Smooth muscle cell (in vitro differentiated cells): ENCODE results near the gene KLK6. TPM values are rescaled to one million over a fixed set of nuclear protein-coding genes. Genes with fewer than 3 reads are reported as not detected.

ENCODE experiments used
- DNase-seq: peaks from one replicate; lab custom pipeline; 2025; ENCODE audit not compliant: unreplicated experiment; lab: John Stamatoyannopoulos, UW
- H2AFZ ChIP-seq: fragments of 200-600 bp; sonication (generic); 2 replicates; pipeline ENCODE4 v1.6.0; 2016; ENCODE audit warnings: antibody characterized with exemption, low read depth, mild to moderate bottlenecking
- H3F3A ChIP-seq: fragments of 200-600 bp; sonication (generic); 2 replicates; pipeline ENCODE4 v1.6.0; 2017; ENCODE audit warnings: antibody characterized with exemption, low read depth
- H3K27ac ChIP-seq: fragments of 200-600 bp; sonication (generic); 2 replicates; pipeline ENCODE4 v1.5.1; 2016; ENCODE audit warnings: low read depth, mild to moderate bottlenecking
- H3K27me3 ChIP-seq: fragments of 200-600 bp; sonication (generic); 2 replicates; pipeline ENCODE4 v1.6.1; 2016; ENCODE audit warnings: low read depth, mild to moderate bottlenecking
- H3K36me3 ChIP-seq: fragments of 200-600 bp; sonication (generic); 2 replicates; pipeline ENCODE4 v1.5.1; 2016; ENCODE audit warnings: low read depth
- H3K4me1 ChIP-seq: fragments of 200-600 bp; sonication (generic); 2 replicates; pipeline ENCODE4 v1.5.1; 2016; ENCODE audit warnings: low read depth
- H3K4me2 ChIP-seq: fragments of 200-600 bp; sonication (generic); 2 replicates; pipeline ENCODE4 v1.6.0; 2016; ENCODE audit warnings: mild to moderate bottlenecking
- H3K4me3 ChIP-seq: fragments of 200-600 bp; sonication (generic); 2 replicates; pipeline ENCODE4 v1.5.1; 2016; ENCODE audit warnings: mild to moderate bottlenecking
- H3K79me2 ChIP-seq: fragments of 200-600 bp; sonication (generic); 2 replicates; pipeline ENCODE4 v1.6.0; 2016; ENCODE audit warnings: low read depth, mild to moderate bottlenecking
- H3K9ac ChIP-seq: fragments of 200-600 bp; sonication (generic); 2 replicates; pipeline ENCODE4 v1.6.0; 2016; ENCODE audit warnings: low read depth
- H3K9me3 ChIP-seq: fragments of 200-600 bp; sonication (generic); replicated peaks from 2 replicates; pipeline ENCODE4 v1.5.1; 2016; ENCODE audit warnings: low read depth
- H4K20me1 ChIP-seq: fragments of 200-600 bp; sonication (generic); 2 replicates; pipeline ENCODE4 v1.6.0; 2016; ENCODE audit warnings: low read depth
- CTCF ChIP-seq: fragments of 200-600 bp; sonication (generic); IDR thresholded peaks from 2 replicates; pipeline ENCODE4 v1.5.1; 2017; ENCODE audit warnings: borderline replicate concordance, mild to moderate bottlenecking, antibody characterized with exemption; ENCODE audit not compliant: insufficient read depth, poor library complexity, severe bottlenecking
- WGBS: methylation state at CpG from one replicate; pipeline ENCODE4 v1.1.7; 2016; ENCODE audit warnings: low lambda C conversion rate; 5-methylcytosine and 5-hydroxymethylcytosine counted together
- polyA plus RNA-seq: library from polyadenylated mRNA; unstranded; fragments of >200 nt; fragmentation: Nextera tagmentation; extraction: Ambion mirVana; gene quantifications from 2 replicates; pipeline ENCODE4 v1.2.1, GENCODE V29; 2016
- total RNA-seq: library from RNA; depleted of rRNA; stranded (reverse); fragments of >200 nt; gene quantifications from 2 replicates; pipeline ENCODE4 v1.2.3, GENCODE V29; 2014

Gene KLK6
- total RNA-seq (9.5 and 20.7 TPM in 2 replicates), polyA plus RNA-seq (7.1 and 29.5 TPM in 2 replicates)

DNA sequence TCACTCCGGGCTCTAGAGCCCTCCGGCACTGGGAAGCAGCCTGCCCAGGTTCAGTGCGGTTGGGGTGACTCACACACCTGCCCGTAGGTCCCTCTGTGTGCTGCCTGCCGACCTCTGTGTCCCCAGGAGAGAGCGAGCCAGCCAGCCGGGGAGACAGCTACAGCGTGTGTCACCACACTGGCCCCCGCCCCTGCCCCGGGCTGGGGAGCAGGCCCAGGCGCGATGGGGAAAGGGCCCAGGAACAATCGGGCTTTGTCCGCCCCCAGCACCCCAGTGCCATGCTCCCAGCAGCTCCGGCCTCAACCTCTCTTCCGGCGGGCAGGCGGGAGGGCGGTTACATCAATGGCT is at the start of gene KLK6:
Gene KLK6, minus strand, starts transcription at position 179 of the 348 bp plus-strand sequence. CDS start 1,487 bp downstream, outside the sequence.
- H3K27ac ChIP-seq = peak within 1 kb of the TSS; percentile 49
- no peak within 1 kb of the TSS for H3K4me2 ChIP-seq
- H2AFZ ChIP-seq = no peak within 1 kb of the TSS

DNA sequence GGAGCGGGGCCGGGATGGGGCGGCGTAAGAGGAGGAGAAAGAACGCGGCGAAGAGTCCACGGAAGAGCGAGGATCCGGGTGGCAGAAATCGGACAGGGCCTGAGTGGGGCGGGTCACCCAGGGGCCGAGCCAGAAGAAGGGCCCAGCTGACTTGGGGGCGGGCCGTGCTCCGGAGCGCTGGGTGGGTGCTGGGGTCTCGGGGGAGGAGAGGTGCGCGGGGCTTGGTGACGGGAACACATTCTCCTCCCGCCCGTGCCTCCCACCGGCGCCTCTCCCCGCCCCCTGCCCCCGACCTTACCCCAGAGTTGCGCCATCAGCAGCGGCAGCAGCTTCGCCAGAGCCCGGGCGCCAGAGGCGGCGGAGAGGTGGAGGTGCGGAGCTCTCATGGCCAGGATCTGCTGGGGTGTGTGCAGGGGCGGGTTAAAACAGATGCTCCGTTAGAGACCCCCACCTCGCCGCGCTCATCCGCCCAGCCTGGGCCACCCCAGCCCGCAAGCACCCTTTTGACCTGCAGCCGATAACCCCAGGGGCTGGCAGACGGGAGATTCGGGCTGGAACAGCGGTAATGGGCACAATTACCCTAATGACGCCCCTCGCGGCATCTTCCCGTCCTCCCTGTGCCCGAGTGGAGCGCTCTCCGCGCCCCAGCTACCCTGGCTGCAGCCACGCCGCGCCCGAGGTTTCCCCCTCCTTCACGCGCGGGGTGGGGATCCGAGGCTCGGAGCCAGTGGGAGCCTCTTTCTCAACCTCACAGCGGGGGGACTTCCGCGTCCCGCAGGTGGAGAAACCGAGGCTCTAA is 49.6 kb upstream of the KLK6 start:
- no peak overlapping the region for H3K9ac ChIP-seq
- no peak overlapping the region for H3K27ac ChIP-seq
- DNase-seq = no peak
- no peaks in the 10 kb centered on the region for H3K79me2 ChIP-seq
- H3K9me3 ChIP-seq = no peaks in the 10 kb centered on the region
- WGBS = 4% methylated on average over 32 of the region's 68 CpGs
- H3K4me3 ChIP-seq = peak overlapping the region; percentile 10
- peaks cover 14% of the 10 kb centered on the region for H3K4me1 ChIP-seq
- H3F3A ChIP-seq = no peaks in the 10 kb centered on the region
- no peaks in the 10 kb centered on the region for H3K36me3 ChIP-seq
- H3K4me2 ChIP-seq = peak overlapping the region; percentile 69
- H3K27me3 ChIP-seq = peaks cover 63% of the 10 kb centered on the region
- no peak overlapping the region for H2AFZ ChIP-seq
- no peaks in the 10 kb centered on the region for H4K20me1 ChIP-seq
- TF ChIP-seq CTCF = no peak

More for the DNA sequence above, at the start of gene KLK6:
- Histone ChIP-seq H4K20me1 (no peaks in the 10 kb centered on the region), H3K4me3 (no peak within 1 kb of the TSS), H3K9me3 (no peaks in the 10 kb centered on the region), H3F3A (no peaks in the 10 kb centered on the region), H3K4me1 (no peaks in the 10 kb centered on the region), H3K27me3 (no peaks in the 10 kb centered on the region), H3K36me3 (no peaks in the 10 kb centered on the region), H3K9ac (peak within 1 kb of the TSS; percentile 8), H3K79me2 (no peaks in the 10 kb centered on the region)
- no peak for DNase-seq
- WGBS = 77% methylated on average over 19 of the region's 19 CpGs
- TF ChIP-seq CTCF = no peak

DNA sequence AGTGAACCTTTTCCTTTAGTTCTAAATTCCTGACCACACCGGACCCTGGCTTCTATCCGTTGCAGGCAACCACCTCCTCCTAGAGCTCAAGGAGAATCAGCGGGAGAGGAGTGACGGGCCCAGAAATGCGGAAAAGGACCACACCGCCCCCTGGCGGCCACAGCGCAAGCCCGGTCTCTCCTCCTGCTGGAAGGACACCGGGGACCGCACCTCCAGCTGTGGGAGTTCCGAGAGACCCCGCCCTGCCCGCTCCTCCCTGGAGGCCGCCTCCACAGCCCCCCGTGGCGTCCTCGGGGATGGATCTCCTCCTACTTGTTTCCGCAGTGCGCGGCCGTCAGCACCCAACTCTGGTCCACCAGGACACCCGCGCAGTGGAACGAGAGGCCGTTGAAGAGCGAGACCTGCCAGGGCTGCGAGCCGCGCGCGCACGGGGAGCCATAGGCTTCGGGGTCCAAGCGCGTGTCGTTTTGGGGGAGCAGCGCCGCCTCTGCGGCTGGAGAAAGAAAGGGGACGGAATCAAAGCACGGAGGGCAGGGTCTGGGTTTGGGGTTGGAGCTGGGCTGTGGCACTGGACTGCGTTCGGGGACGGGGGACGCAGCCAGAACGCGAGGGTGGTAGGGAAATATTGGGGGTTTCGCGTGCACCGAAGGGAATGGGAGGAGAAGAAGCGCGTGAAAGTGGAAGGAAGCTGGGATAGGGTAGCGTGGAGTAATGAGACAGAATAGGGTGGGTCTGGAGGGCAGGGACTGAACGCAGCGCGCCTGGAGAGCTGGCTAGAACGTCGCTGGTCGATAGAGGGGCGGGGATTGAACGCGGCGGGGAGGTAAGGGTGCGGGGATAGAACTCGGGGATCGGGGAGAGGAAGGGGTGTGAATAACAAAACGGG is 47.6 kb upstream of the KLK6 start:
- WGBS = 4% methylated on average over 62 of the region's 68 CpGs
- Histone ChIP-seq H3K4me3 (peak overlapping the region; percentile 46), H3K79me2 (no peaks in the 10 kb centered on the region), H3K36me3 (no peaks in the 10 kb centered on the region), H3K9ac (no peak overlapping the region), H3K4me1 (peaks cover 14% of the 10 kb centered on the region), H3K9me3 (no peaks in the 10 kb centered on the region), H3K4me2 (peak overlapping the region; percentile 83), H3F3A (no peaks in the 10 kb centered on the region), H3K27me3 (peaks cover 60% of the 10 kb centered on the region), H4K20me1 (no peaks in the 10 kb centered on the region), H3K27ac (no peak overlapping the region), H2AFZ (peak overlapping the region; percentile 54)
- DNase-seq = no peak
- peak; percentile 52 for TF ChIP-seq CTCF
